HG03469 (cell line): ENCODE data around the gene C2orf81.
"Not testable (repeated sequence)": the region's sequence is repeated elsewhere in the genome, so short reads cannot be mapped to it uniquely, and the experiment has no call there.

Source experiments
- ATAC-seq: cut with Tn5 transposase; IDR thresholded peaks from one replicate; pipeline ENCODE4 v1.9.1; 2021; ENCODE audit warnings: mild to moderate bottlenecking, moderate library complexity, moderate number of reproducible peaks; ENCODE audit not compliant: unreplicated experiment

Gene C2orf81

GRCh38 chr2:74424139-74424992 is 2.9 kb upstream of the C2orf81 start:
- ATAC-seq, result no peak

GRCh38 chr2:74423231-74424095 is 2.0 kb upstream of the C2orf81 start:
- no peak for ATAC-seq

GRCh38 chr2:74420443-74421103 is 846 bp downstream of the C2orf81 start:
- ATAC-seq, result not testable (repeated sequence)

GRCh38 chr2:74420006-74420405 is 1.4 kb downstream of the C2orf81 start:
- ATAC-seq, result no peak

GRCh38 chr2:74419345-74419744 is 2.1 kb downstream of the C2orf81 start:
- no peak for ATAC-seq

GRCh38 chr2:74418312-74418711 is 3.1 kb downstream of the C2orf81 start:
- no peak for ATAC-seq

- no peak for ATAC-seq
Observed at GRCh38 chr2:74417763-74418162, 3.7 kb downstream of the C2orf81 start.

- ATAC-seq, result no peak
Observed at GRCh38 chr2:74417197-74417596, 4.2 kb downstream of the C2orf81 start.

GRCh38 chr2:74416778-74417177 is 4.6 kb downstream of the C2orf81 start:
- ATAC-seq, result no peak

- ATAC-seq, result no peak
Observed at GRCh38 chr2:74415762-74416395, 5.5 kb downstream of the C2orf81 start.

GRCh38 chr2:74414881-74415761 is 6.3 kb downstream of the C2orf81 start:
- no peak for ATAC-seq

- ATAC-seq, result no peak
Observed at GRCh38 chr2:74414441-74414840, 7.0 kb downstream of the C2orf81 start.

GRCh38 chr2:74413001-74413698 is 8.3 kb downstream of the C2orf81 start:
- ATAC-seq, result no peak

GRCh38 chr2:74407682-74408081 is 13.7 kb downstream of the C2orf81 start:
- no peak for ATAC-seq

GRCh38 chr2:74406035-74406434 is 15.4 kb downstream of the C2orf81 start:
- ATAC-seq, result peak; percentile 69

GRCh38 chr2:74401891-74402290 is 19.5 kb downstream of the C2orf81 start:
- no peak for ATAC-seq

- no peak for ATAC-seq
Observed at GRCh38 chr2:74399785-74400184, 21.6 kb downstream of the C2orf81 start.

- no peak for ATAC-seq
Observed at GRCh38 chr2:74396149-74396548, 25.3 kb downstream of the C2orf81 start.

- no peak for ATAC-seq
Observed at GRCh38 chr2:74393525-74393924, 27.9 kb downstream of the C2orf81 start.
